ENCODE measurements around the gene CCDC197.

CCDC197 gene

DNA sequence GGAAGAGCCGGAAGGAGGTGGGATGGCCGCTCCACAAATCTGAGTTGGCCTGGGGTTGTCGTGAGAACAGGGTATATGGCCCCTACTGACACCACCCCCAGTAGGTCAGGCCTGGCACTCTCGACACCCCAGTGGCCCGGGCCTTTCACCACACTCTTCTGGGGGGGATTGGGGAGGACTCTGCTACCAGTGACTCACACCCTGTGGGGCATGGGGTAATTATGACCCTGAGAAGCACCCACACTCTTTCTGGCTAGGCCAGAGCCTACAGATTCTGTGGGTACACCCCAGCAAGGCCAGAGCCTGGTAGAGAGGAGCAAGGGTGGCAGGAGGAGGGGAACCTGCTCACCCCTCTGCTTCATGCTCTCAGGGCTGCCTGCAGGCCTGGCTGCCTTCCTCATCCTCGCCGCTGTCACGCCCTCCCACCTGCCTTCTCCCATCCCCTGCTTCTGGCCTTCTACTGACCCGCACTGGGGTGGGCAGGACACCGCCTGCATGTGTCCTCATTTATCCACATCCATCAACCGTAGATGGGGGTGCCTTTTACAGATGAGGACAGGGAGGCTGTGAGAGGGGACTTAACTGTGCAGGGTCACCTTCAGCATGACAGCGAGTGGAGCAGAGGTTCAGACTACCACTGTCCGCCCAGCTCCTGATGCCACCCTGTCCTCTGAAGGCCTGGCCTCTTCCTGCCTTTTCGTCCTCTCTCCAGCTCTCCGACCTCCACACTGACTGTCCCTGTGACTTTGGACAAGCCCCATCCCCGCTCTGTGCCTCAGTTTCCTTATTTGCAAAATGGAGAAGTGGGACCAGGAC is 39.1 kb upstream of the CCDC197 start:
- Histone ChIP-seq H4K20me1 (ENCODE audit: low read depth, low read length) (no peaks in the 10 kb centered on the region), H3F3A (ENCODE audit: insufficient read depth) (peaks cover 41% of the 10 kb centered on the region), H3K27me3 (ENCODE audit: low read length) (no peaks in the 10 kb centered on the region), H2AFZ (ENCODE audit: low read depth, low read length, severe bottlenecking) (no peak overlapping the region), H3K36me3 (ENCODE audit: low read length) (no peaks in the 10 kb centered on the region), H3K27ac (ENCODE audit: low read depth, low read length) (peak overlapping the region; percentile 99), H3K4me2 (ENCODE audit: low read depth, low read length, poor library complexity, severe bottlenecking) (peak overlapping the region; percentile 64), H3K9me2 (replicated peaks; ENCODE audit: insufficient read depth, low read length) (no peaks in the 10 kb centered on the region), H3K4me3 (ENCODE audit: insufficient read depth, low read length, poor library complexity, severe bottlenecking) (no peak overlapping the region), H3K9me3 (ENCODE audit: insufficient read depth, low read length) (no peaks in the 10 kb centered on the region), H3K9ac (ENCODE audit: low read length) (peak overlapping the region; percentile 60), H3K79me2 (ENCODE audit: insufficient read depth, low read length) (no peaks in the 10 kb centered on the region; the same call in 1 of the 2 replicates)
- TF ChIP-seq, protein P1, sequence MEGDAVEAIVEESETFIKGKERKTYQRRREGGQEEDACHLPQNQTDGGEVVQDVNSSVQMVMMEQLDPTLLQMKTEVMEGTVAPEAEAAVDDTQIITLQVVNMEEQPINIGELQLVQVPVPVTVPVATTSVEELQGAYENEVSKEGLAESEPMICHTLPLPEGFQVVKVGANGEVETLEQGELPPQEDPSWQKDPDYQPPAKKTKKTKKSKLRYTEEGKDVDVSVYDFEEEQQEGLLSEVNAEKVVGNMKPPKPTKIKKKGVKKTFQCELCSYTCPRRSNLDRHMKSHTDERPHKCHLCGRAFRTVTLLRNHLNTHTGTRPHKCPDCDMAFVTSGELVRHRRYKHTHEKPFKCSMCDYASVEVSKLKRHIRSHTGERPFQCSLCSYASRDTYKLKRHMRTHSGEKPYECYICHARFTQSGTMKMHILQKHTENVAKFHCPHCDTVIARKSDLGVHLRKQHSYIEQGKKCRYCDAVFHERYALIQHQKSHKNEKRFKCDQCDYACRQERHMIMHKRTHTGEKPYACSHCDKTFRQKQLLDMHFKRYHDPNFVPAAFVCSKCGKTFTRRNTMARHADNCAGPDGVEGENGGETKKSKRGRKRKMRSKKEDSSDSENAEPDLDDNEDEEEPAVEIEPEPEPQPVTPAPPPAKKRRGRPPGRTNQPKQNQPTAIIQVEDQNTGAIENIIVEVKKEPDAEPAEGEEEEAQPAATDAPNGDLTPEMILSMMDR (IDR thresholded peaks at IDR 0.05; ENCODE audit: insufficient read depth, low read length, poor library complexity, severe bottlenecking), result no peak
- TF ChIP-seq EZH2phosphoT487 (conservative IDR thresholded peaks at IDR 0.05; ENCODE audit: low read length), result no peak

DNA sequence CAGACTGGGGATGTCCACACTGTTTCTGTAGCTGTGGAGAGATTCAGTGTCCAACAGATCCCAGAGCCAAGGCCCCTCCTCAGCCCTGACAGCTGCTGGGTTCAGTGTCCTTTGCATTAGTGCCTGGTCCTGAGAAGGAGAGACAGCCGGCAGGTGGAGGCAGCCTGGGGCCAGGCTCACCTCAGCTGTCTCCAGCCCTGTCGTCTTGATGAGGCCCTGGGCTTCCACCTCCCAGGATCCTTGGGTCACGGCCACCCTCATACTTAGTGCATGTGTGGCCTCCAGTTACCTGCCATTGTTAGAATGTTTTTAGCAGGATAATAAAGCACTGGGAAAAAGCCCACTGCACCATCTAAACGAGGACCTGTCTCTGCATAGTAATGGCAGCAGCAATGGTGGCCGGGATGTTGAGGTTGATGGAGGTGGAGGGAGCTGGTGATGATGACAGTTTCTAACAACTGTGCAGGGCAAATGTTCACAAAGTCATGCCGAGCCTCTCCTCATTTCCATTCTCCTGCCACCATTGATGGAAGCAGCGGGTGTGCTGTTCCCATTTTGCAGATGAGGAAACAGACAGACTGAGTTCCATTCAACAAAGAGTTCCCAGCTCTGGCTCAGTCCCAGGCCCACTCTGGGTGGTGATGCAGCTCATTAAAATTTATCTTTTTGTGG is 38.4 kb upstream of the CCDC197 start:
- TF ChIP-seq, protein P1 (IDR thresholded peaks at IDR 0.05; ENCODE audit: insufficient read depth, low read length, poor library complexity, severe bottlenecking), result no peak
- TF ChIP-seq EZH2phosphoT487 (conservative IDR thresholded peaks at IDR 0.05; ENCODE audit: low read length), result no peak
- H3K27ac ChIP-seq (ENCODE audit: low read depth, low read length), result peak overlapping the region; percentile 99

DNA sequence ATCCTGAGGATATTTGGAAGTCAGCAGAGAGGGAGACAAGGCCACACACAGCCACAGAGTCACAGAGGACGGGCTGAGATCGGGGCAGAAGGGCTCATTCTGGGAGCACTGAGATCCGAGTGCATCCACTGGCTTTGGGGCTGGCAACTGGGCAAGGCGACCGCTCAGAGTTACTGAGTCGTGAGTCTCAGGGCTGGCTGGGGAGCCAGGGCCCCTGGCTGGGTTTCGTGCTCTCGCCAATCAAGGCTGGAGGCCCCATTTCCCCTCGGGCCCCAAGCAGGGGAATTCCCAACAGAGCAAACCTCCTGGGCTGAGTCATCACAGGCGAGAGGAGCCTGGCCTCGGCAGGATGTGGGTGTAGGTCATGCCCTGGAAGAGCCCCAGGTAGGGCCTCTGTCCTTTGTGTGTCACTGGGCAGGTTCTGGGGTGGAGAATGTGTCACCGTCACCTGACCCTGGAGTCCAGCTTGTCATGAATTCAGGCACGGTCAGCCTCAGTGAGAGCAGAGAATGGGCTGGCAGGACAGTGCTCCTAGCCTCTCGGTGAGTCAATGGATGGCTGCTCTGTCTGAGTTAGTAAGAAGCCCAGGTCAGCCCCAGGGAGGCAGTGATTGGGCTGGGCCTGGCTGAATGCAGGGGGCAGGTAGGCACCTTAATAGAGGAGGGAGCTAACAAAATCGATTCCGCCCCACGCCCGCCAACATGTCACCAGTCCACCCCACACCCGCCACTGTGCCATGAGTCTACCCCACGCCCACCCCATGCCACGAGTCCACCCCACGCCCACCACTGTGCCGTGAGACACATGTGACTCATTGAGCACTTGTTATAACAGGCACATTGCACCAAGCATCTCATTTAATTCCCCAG is 37.6 kb upstream of the CCDC197 start:
- Histone ChIP-seq H3K27me3 (ENCODE audit: low read length) (no peaks in the 10 kb centered on the region), H3K9ac (ENCODE audit: low read length) (peak overlapping the region; percentile 60), H4K20me1 (ENCODE audit: low read depth, low read length) (no peaks in the 10 kb centered on the region), H3K9me3 (ENCODE audit: insufficient read depth, low read length) (no peaks in the 10 kb centered on the region), H3K27ac (ENCODE audit: low read depth, low read length) (peak overlapping the region; percentile 99), H3K79me2 (ENCODE audit: insufficient read depth, low read length) (no peaks in the 10 kb centered on the region; the same call in 1 of the 2 replicates), H3K9me2 (replicated peaks; ENCODE audit: insufficient read depth, low read length) (no peaks in the 10 kb centered on the region), H3K36me3 (ENCODE audit: low read length) (no peaks in the 10 kb centered on the region), H3F3A (ENCODE audit: insufficient read depth) (peaks cover 52% of the 10 kb centered on the region), H2AFZ (ENCODE audit: low read depth, low read length, severe bottlenecking) (no peak overlapping the region), H3K4me2 (ENCODE audit: low read depth, low read length, poor library complexity, severe bottlenecking) (peak overlapping the region; percentile 64), H3K4me3 (ENCODE audit: insufficient read depth, low read length, poor library complexity, severe bottlenecking) (peak overlapping the region; percentile 25)
- no peak for TF ChIP-seq EZH2phosphoT487 (conservative IDR thresholded peaks at IDR 0.05; ENCODE audit: low read length)
- TF ChIP-seq, protein P1 (IDR thresholded peaks at IDR 0.05; ENCODE audit: insufficient read depth, low read length, poor library complexity, severe bottlenecking), result no peak

More for the DNA sequence above, 38.4 kb upstream of the CCDC197 start:
- H3K4me3 ChIP-seq (ENCODE audit: insufficient read depth, low read length, poor library complexity, severe bottlenecking), result peak overlapping the region; percentile 25
- H3K27me3 ChIP-seq (ENCODE audit: low read length), result no peaks in the 10 kb centered on the region
- no peaks in the 10 kb centered on the region for H3K9me3 ChIP-seq (ENCODE audit: insufficient read depth, low read length)
- H3F3A ChIP-seq (ENCODE audit: insufficient read depth), result peaks cover 48% of the 10 kb centered on the region
- H3K79me2 ChIP-seq (ENCODE audit: insufficient read depth, low read length), result no peaks in the 10 kb centered on the region; the same call in 1 of the 2 replicates
- H2AFZ ChIP-seq (ENCODE audit: low read depth, low read length, severe bottlenecking), result no peak overlapping the region
- H3K36me3 ChIP-seq (ENCODE audit: low read length), result no peaks in the 10 kb centered on the region
- peak overlapping the region; percentile 60 for H3K9ac ChIP-seq (ENCODE audit: low read length)
- no peaks in the 10 kb centered on the region for H3K9me2 ChIP-seq (replicated peaks; ENCODE audit: insufficient read depth, low read length)
- H3K4me2 ChIP-seq (ENCODE audit: low read depth, low read length, poor library complexity, severe bottlenecking), result peak overlapping the region; percentile 64
- H4K20me1 ChIP-seq (ENCODE audit: low read depth, low read length), result no peaks in the 10 kb centered on the region

Data from SU-DHL-6 (cell line).